HepG2 (cell line): ENCODE results near the gene JADE3. TPM values are rescaled to one million over a fixed set of nuclear protein-coding genes. Genes with fewer than 3 reads are reported as not detected.

Source experiments
- ARNT ChIP-seq: fragments of 450-650 bp; IDR thresholded peaks from 2 replicates; pipeline ENCODE4 v1.6.1; 2017
- ARNT2 ChIP-seq: sonication (generic); formaldehyde crosslinking; IDR thresholded peaks from 2 replicates; pipeline ENCODE4 v1.8.0; 2022; ENCODE audit warnings: mild to moderate bottlenecking, low read depth, missing genetic modification reagents, moderate library complexity
- ARNTL ChIP-seq: sonication (generic); formaldehyde crosslinking; IDR thresholded peaks from 2 replicates; pipeline ENCODE4 v1.4.0; 2020; ENCODE audit warnings: mild to moderate bottlenecking, missing genetic modification reagents
- GMEB1 ChIP-seq: sonication (generic); formaldehyde crosslinking; IDR thresholded peaks from 2 replicates; pipeline ENCODE4 v1.5.1; 2020; ENCODE audit warnings: missing genetic modification reagents, mild to moderate bottlenecking, borderline replicate concordance
- HOXA7 ChIP-seq: sonication (generic); formaldehyde crosslinking; IDR thresholded peaks from 2 replicates; pipeline ENCODE4 v1.8.1; 2022; ENCODE audit warnings: mild to moderate bottlenecking, missing genetic modification reagents, moderate library complexity
- JDP2 ChIP-seq: sonication (generic); formaldehyde crosslinking; IDR thresholded peaks from 2 replicates; pipeline ENCODE4 v1.8.1; 2022; ENCODE audit warnings: missing genetic modification reagents, borderline replicate concordance
- KDM4B ChIP-seq: sonication (generic); formaldehyde crosslinking; IDR thresholded peaks from 2 replicates; pipeline ENCODE4 v1.4.0; 2020; ENCODE audit warnings: missing genetic modification reagents
- MAX ChIP-seq: IDR thresholded peaks from 2 replicates; pipeline ENCODE4 v1.6.1; 2012; ENCODE audit warnings: inconsistent platforms
- NBN ChIP-seq: fragments of 450-650 bp; conservative IDR thresholded peaks from 2 replicates; pipeline ENCODE4 v1.6.1; 2017
- NFE2L1 ChIP-seq: sonication (generic); formaldehyde crosslinking; IDR thresholded peaks from 2 replicates; pipeline ENCODE4 v1.4.0; 2020; ENCODE audit warnings: missing genetic modification reagents, mild to moderate bottlenecking, borderline replicate concordance
- PITX1 ChIP-seq: sonication (generic); formaldehyde crosslinking; IDR thresholded peaks from 2 replicates; pipeline ENCODE4 v1.5.1; 2020; ENCODE audit warnings: mild to moderate bottlenecking, missing genetic modification reagents
- PRPF4 ChIP-seq: fragments of 200-400 bp; formaldehyde crosslinking; IDR thresholded peaks from 2 replicates; pipeline ENCODE4 v1.6.1; 2016; ENCODE audit warnings: low read length, low read depth; ENCODE audit not compliant: poor library complexity, severe bottlenecking
- RFXANK ChIP-seq: IDR thresholded peaks from 2 replicates; pipeline ENCODE4 v1.6.1; 2016
- SAP130 ChIP-seq: IDR thresholded peaks from 2 replicates; pipeline ENCODE4 v1.6.1; 2016; ENCODE audit warnings: low read depth
- SOX13 ChIP-seq, 3 experiments: fragments of 450-650 bp in 1 of 3; sonication (generic) in 1 of 3; formaldehyde crosslinking in 1 of 3; IDR thresholded peaks in 2 of 3; conservative IDR thresholded peaks in 1 of 3; 2 replicates each; pipeline versions ENCODE4 v1.5.0 to v1.6.1; 2016 to 2020; ENCODE audit warnings: antibody characterized with exemption in 1 of 3, mild to moderate bottlenecking in 1 of 3, missing compliant biosample characterization in 1 of 3, missing genetic modification reagents in 1 of 3, moderate library complexity in 1 of 3
- STAG1 ChIP-seq: sonication (generic); formaldehyde crosslinking; IDR thresholded peaks from 2 replicates; pipeline ENCODE4 v1.4.0; 2020; ENCODE audit warnings: missing genetic modification reagents
- U2AF2 ChIP-seq: fragments of 200-400 bp; formaldehyde crosslinking; IDR thresholded peaks from 2 replicates; pipeline ENCODE4 v1.6.1; 2017; ENCODE audit warnings: low read depth, mild to moderate bottlenecking, low read length
- ZNF296 ChIP-seq: sonication (generic); formaldehyde crosslinking; conservative IDR thresholded peaks from 2 replicates; pipeline ENCODE4 v1.5.0; 2020; ENCODE audit warnings: mild to moderate bottlenecking, missing genetic modification reagents
- ZNF616 ChIP-seq: sonication (generic); formaldehyde crosslinking; IDR thresholded peaks from 2 replicates; pipeline ENCODE4 v1.5.0; 2020; ENCODE audit warnings: low read depth, mild to moderate bottlenecking, missing genetic modification reagents
- ZNF629 ChIP-seq: sonication (generic); formaldehyde crosslinking; conservative IDR thresholded peaks from 2 replicates; pipeline ENCODE4 v1.5.0; 2020; ENCODE audit warnings: missing genetic modification reagents
- ZNF782 ChIP-seq: sonication (generic); formaldehyde crosslinking; IDR thresholded peaks from 2 replicates; pipeline ENCODE4 v1.4.0; 2020; ENCODE audit warnings: missing genetic modification reagents, mild to moderate bottlenecking, borderline replicate concordance
- ZNF792 ChIP-seq: IDR thresholded peaks from 2 replicates; pipeline ENCODE4 v1.6.1; 2016
- polyA plus RNA-seq, 8 experiments: library from polyadenylated mRNA; depleted of rRNA in 3 of 8; stranded (reverse) in 7 of 8; unstranded in 1 of 8; fragments of >200 nt; fragmentation: Illumina TruSeq in 4 of 8; extraction: Trizol in 4 of 8; gene quantifications; 2 replicates each; pipeline versions ENCODE4 v1.2.1 to v1.2.3, GENCODE V29; 2011 to 2016; ENCODE audit warnings: low read depth in 4 of 8, missing spikeins in 1 of 8, mixed read lengths in 1 of 8; ENCODE audit not compliant: insufficient read depth in 1 of 8
- total RNA-seq, 5 experiments: library from RNA; depleted of rRNA; stranded (reverse); fragments of >200 nt; fragmentation: Illumina TruSeq; extraction: Trizol; gene quantifications; 2 replicates each; pipeline ENCODE4 v1.2.3, GENCODE V29; 2016; ENCODE audit warnings: low read depth in 1 of 5
- TF ChIP-seq, protein P1 (sequence below): sonication (generic); formaldehyde crosslinking; IDR thresholded peaks from 2 replicates; pipeline ENCODE4 v1.8.0; 2022; ENCODE audit warnings: low read depth, missing genetic modification reagents
- TF ChIP-seq, protein P2 (sequence below): sonication (generic); formaldehyde crosslinking; IDR thresholded peaks from 2 replicates; pipeline ENCODE4 v1.5.0; 2020; ENCODE audit warnings: mild to moderate bottlenecking, missing genetic modification reagents, moderate library complexity
- TF ChIP-seq, protein P3 (sequence below): sonication (generic); formaldehyde crosslinking; IDR thresholded peaks from 2 replicates; pipeline ENCODE4 v1.5.0; 2020; ENCODE audit warnings: missing genetic modification reagents, mild to moderate bottlenecking, borderline replicate concordance

Gene JADE3
- total and polyA plus RNA-seq, 2 of the 13 experiments (the other 11 are each of a cell fraction or from before 2014, with no cell fraction given) = 7.7 to 7.8 TPM

DNA sequence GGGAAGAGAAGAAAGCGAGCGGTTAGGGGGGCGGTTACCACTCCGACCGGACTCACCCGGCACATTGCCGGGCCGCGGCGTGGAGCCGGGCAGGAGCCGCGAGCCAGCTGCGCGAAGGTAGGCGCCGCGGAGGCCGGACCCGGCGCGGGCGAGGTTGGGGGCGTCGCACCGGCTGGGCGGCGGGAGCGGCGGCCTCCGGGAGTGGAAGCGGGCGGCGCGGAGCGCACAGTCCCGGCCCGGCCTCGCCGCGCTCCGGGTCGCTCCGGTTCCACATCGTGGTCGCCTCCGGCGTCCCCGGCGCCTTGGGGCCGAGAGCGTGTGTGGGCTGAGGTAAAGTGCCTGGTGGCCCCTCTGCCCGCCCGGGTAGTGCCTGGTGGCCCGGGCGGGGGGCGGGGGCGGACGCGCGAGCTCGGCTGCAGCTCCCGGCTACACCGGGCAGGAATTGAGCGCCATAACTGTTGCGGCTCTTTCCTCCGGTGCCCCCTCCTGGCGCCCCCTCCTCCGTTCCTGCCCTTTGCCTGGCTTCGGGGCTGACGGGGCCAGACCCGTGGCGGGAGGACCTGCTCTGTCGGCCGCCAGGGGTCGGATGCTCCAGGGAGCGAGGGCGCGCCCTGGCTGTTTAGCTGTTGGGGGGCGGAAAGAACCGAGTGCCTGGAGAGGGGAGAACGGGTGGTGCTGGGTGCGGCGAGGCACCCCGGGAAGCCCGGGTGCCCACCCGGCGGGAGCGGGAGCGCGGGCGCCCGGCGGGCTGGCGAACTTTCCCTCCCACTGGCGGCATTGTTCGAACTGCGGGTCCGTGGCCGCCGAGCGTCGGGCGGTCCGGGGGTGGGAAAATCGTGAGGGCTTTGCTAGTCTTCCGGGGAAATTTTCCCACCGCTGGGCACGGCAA lies 626 bp downstream of the JADE3 start (continued):
- no peak for TF ChIP-seq SOX13 (IDR thresholded peaks at IDR 0.05)
- TF ChIP-seq SOX13 (CRISPR knock-in tag; conservative IDR thresholded peaks at IDR 0.05 in 1 of 2, IDR thresholded peaks at IDR 0.05 in 1 of 2) = 0 out of 4 replicates have a peak, but pooled peaks of 1 of the 2 experiments have one; percentile 16
- no peak for TF ChIP-seq ARNTL
- TF ChIP-seq ZNF296 (CRISPR knock-in tag) = no peak
- TF ChIP-seq KDM4B (CRISPR knock-in tag) = no peak
- TF ChIP-seq ZNF616 = no peak
- TF ChIP-seq, protein P1, sequence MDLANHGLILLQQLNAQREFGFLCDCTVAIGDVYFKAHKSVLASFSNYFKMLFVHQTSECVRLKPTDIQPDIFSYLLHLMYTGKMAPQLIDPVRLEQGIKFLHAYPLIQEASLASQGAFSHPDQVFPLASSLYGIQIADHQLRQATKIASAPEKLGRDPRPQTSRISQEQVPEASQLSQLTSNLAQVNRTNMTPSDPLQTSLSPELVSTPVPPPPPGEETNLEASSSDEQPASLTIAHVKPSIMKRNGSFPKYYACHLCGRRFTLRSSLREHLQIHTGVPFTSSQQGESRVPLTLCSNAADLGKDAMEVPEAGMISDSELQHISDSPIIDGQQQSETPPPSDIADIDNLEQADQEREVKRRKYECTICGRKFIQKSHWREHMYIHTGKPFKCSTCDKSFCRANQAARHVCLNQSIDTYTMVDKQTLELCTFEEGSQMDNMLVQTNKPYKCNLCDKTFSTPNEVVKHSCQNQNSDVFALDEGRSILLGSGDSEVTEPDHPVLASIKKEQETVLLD (CRISPR knock-in tag) = no peak
- TF ChIP-seq STAG1 (CRISPR knock-in tag) = peak; percentile 49
- TF ChIP-seq PRPF4 = no peak
- TF ChIP-seq, protein P2, sequence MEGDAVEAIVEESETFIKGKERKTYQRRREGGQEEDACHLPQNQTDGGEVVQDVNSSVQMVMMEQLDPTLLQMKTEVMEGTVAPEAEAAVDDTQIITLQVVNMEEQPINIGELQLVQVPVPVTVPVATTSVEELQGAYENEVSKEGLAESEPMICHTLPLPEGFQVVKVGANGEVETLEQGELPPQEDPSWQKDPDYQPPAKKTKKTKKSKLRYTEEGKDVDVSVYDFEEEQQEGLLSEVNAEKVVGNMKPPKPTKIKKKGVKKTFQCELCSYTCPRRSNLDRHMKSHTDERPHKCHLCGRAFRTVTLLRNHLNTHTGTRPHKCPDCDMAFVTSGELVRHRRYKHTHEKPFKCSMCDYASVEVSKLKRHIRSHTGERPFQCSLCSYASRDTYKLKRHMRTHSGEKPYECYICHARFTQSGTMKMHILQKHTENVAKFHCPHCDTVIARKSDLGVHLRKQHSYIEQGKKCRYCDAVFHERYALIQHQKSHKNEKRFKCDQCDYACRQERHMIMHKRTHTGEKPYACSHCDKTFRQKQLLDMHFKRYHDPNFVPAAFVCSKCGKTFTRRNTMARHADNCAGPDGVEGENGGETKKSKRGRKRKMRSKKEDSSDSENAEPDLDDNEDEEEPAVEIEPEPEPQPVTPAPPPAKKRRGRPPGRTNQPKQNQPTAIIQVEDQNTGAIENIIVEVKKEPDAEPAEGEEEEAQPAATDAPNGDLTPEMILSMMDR (CRISPR knock-in tag) = peak; percentile 77
- no peak for TF ChIP-seq GMEB1 (CRISPR knock-in tag)
- no peak; the same call in none of the 2 replicates for TF ChIP-seq MAX
- TF ChIP-seq ZNF782 (CRISPR knock-in tag) = no peak
- no peak for TF ChIP-seq ZNF792 (CRISPR knock-in tag)
- no peak for TF ChIP-seq RFXANK (CRISPR knock-in tag)
- TF ChIP-seq, protein P3, sequence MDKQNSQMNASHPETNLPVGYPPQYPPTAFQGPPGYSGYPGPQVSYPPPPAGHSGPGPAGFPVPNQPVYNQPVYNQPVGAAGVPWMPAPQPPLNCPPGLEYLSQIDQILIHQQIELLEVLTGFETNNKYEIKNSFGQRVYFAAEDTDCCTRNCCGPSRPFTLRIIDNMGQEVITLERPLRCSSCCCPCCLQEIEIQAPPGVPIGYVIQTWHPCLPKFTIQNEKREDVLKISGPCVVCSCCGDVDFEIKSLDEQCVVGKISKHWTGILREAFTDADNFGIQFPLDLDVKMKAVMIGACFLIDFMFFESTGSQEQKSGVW (CRISPR knock-in tag) = no peak
- no peak for TF ChIP-seq ARNT2 (CRISPR knock-in tag)
- no peak for TF ChIP-seq U2AF2
- no peak for TF ChIP-seq PITX1 (CRISPR knock-in tag)
- no peak for TF ChIP-seq NBN
- no peak for TF ChIP-seq ZNF629 (CRISPR knock-in tag)
- TF ChIP-seq ARNT = no peak
- no peak for TF ChIP-seq HOXA7 (CRISPR knock-in tag)
- no peak for TF ChIP-seq NFE2L1 (CRISPR knock-in tag)
- TF ChIP-seq SAP130 = peak; percentile 56
- TF ChIP-seq JDP2 (CRISPR knock-in tag) = no peak
